HG03565 (cell line): ENCODE results near the gene PFKM.
A peak's percentile ranks its signal among the peaks of the same experiment; 100 is the strongest.
"Not testable (repeated sequence)": the region's sequence is repeated elsewhere in the genome, so short reads cannot be mapped to it uniquely, and the experiment has no call there.

ENCODE experiments used
- ATAC-seq: cut with Tn5 transposase; IDR thresholded peaks from one replicate; pipeline ENCODE4 v1.9.1; 2021; ENCODE audit warnings: mild to moderate bottlenecking, moderate library complexity; ENCODE audit not compliant: unreplicated experiment

The PFKM gene

DNA sequence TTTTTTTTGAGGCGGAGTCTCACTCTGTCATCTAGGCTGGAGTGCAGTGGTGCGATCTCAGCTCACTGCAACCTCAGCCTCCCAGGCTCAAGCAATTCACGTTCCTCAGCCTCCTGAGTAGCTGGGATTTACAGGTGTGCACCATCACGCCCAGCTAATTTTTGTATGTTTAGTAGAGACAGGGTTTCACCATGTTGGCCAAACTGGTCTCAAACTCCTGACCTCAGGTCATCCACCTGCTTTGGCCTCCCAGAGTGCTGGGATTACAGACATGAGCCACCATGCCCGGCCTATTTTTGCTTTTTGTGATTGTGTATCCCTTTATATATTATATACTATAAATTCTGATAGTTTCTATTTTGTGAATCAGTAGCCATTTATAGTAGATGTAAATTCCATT is 36.6 kb downstream of the PFKM start:
- not testable (repeated sequence) for ATAC-seq

DNA sequence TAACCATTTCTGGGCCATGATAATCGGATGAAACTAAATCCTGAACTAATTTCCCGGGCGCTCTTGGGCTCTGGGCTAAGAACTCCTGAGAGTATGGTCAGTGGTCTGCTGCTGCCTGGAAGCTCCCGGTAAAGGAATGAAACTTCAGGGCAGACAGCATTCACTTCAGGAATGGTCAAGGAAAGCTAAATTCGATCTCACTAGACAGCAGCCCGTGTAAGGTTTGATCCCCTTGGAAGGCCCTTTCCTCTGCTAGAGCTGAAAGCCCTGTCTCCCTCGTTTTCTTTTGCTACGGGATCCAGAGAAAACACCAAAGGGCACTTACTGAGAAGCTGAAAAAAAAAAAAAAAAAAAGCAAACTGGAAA is 37.5 kb downstream of the PFKM start:
- ATAC-seq: no peak

DNA sequence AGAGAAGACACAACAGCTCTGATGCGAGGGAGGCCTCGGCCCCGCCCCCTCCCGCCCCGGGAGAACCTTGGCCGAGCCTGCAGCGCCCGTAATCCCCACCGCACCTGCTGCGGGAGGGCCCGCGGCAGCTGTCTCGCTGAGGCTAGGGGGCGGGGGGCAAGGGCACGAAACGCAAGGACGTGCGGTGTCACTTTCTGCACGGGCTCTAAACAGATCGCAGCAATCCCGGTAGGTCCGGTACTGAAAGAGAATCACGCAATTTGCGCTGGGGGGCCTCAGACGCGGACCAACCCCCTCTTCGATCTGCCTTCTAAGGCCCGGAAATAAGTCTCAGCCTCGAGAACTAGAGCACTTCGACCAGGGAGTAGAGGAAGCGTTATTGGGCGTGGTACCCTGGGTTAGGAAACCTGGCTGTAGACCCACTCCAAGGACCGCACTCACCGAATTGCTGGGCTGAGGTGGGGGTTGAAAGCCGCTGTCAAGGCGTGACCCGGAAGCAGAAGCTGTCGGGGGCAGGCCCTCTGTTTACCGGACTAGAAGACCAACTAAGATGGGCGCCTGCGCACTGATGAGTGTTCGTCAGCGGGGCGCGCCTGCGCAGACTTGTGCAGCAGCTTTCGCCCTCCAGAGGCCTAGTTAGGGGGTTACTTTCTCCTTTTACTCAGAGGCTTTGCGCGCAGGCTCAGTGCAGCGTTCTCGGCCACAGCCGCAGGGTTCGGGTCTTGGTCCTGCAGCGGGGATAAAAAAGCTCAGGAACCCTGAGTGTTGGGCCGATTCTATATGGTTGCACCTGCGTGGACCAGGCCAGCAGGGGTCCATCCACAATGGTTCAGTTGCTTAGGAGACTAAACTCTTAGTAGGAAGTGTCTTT is 38.1 kb downstream of the PFKM start, which contains the start of gene ASB8:
ASB8 (minus strand) TSS at position 498 of the 871 bp plus-strand sequence. CDS start 4,019 bp downstream, outside the sequence.
- peak; percentile 85 for ATAC-seq

DNA sequence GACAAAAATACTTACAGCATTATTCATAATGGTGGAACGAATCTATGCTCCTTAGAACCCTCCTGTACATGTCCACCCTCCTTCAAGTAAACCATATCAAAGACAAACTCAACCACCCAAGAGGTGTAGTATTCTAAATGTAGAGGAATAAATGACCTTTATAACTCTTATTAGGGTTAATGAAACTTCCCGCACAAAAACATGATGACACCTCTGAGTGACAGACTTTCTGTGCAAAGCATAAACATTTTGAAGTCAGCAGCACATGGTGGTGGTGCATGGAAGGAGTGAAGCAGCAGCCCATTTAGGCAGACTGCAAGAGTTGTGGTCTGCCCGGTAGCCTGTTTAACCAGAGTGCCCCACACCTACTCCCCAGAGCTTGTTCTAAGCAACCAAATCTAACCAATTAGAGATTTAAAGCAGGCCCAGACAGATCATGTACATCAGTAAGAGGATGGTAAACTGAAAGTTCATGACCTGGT is 38.8 kb downstream of the PFKM start:
- no peak for ATAC-seq

DNA sequence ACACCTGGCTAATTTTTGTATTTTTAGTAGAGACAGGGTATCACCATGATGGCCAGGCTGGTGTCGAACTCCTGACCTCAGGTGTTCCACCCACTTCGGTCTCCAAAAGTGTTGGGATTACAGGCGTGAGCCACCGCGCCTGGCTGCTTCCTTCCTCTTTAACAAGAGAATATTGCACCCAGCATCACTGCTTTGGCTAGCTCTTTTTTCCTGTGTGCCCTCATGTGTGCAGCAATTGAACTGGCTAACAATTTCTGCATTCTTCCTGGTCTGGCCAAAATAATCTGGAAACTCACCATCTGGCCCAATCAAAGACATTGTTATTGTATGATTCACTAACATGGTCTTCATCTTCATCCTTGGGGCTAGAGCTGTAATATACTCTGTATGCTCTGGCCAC is 40.9 kb downstream of the PFKM start:
- ATAC-seq: no peak

DNA sequence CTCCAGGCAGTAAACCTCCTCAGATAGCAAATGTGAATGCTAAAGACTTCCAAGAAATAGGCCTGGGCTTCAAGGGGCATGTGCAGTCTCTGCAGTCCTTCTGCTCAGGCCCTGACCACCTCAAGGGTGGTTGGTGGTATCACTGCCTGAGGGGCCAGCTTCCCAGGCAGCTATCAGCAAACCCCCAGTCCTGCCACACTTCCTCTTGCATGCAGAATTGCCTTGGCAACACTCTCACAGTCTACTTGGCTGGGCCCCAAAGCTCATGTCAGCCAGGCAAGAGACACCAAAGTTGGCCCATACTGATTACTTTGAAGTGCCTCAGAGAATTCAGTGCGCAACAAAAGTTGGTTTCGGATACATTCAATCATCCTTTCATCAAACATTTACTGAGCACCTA is 41.6 kb downstream of the PFKM start:
- ATAC-seq: no peak

DNA sequence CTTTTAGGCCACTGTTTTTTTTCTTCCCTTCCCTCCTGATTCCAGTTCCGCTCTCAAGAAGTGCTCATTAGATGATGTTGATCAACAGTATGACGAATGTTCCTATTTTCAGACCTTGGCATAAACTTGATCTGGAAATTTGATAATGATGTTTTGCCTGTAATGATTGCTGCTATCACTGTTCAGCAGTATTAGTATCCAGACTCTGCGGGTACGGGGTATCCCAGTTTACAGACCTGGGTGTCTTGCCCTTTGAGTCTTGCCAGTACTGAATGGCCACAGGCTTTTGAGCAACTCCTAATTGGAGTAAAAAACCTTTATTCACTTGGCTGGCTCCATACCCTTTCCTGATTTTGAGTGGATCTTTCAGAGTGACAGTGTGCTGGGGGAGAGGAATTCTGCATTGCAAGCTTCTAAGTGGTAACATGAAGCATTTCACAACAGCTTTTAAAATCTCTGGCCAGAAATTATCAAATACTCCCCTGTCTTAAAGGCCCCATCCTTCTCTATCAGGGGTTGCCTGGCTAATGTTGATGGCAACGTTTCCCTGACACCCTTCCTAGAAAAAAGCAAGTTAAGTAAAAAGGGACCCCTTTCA is 44.1 kb downstream of the PFKM start:
- no peak for ATAC-seq

DNA sequence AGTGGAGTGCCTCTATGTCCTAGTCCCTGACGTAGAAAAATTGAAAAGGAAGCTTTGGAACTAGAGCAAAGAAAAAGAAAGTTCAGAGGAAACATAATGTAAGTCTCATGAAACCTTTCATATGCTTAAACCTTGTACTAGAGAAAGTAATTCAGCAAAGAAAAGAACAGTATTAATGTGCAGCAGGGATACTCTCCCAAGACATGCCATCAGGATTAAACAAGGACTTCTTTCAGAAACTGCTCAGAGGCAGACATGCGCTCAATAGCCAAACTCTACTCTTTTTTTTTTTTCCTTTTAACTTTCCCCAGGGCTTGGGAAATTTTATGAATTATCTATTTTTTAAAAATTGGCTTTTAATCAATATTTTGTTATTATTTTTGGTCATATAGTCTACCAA is 45.3 kb downstream of the PFKM start:
- ATAC-seq: no peak

DNA sequence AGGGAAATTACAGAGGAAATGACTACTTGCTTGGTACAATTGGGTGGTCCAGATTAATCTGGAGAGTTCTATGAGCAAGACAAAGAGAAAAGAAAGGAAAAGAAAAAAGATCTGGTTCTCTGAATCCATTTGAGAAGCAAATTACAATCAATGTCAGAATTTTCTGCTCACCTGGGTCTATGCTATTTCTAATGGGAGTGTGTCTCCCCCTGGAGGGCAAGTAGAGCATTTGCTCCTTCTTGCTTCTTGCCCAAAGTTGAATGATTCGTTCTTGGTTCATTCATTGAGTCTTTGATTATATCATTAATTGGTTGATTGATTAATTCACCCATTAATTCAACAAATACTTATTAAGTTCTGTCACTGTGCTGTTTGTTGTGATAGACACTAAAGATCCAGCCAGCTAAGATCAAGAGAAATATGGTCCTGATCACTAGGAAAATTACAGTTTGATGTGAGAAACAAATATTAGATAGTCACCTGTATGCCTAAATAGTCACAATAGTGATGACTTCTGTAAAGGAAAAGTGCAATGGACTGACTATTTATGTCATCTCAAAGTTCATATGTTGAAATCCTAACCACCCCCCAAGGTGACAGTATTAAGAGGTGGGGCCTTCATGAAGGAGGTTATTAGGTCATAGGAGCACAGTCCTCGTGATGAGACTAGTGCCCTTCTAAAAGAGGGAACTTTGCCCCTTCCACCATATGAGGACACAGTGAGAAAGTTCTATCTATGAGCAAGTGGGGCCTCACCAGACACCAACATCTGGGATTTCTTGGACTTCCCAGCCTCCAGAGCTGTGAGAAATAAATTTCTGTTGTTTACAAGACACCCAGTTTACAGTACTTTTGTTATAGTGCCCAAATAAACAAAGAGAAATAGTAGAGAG is 46.2 kb downstream of the PFKM start:
- ATAC-seq: peak; percentile 43

DNA sequence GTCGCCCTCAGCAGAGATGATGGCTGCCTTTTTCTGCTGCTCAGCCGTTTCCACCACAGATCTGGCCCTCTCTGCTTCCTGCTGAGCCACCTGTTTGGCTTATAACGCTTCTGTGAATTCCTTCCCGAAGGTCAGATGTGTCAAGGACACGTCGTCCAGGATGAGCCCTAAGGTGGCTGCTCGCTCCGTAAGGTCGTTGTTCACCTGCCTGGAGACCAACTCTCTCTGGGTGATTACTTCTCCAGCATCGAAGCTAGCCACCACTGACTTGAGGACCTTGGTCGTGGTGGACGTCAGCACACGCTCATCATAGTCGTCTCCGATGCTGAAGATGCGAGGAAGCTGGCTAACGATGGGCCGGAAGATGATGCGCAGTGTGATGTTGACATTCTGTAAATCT is 49.8 kb downstream of the PFKM start:
- ATAC-seq: no peak

DNA sequence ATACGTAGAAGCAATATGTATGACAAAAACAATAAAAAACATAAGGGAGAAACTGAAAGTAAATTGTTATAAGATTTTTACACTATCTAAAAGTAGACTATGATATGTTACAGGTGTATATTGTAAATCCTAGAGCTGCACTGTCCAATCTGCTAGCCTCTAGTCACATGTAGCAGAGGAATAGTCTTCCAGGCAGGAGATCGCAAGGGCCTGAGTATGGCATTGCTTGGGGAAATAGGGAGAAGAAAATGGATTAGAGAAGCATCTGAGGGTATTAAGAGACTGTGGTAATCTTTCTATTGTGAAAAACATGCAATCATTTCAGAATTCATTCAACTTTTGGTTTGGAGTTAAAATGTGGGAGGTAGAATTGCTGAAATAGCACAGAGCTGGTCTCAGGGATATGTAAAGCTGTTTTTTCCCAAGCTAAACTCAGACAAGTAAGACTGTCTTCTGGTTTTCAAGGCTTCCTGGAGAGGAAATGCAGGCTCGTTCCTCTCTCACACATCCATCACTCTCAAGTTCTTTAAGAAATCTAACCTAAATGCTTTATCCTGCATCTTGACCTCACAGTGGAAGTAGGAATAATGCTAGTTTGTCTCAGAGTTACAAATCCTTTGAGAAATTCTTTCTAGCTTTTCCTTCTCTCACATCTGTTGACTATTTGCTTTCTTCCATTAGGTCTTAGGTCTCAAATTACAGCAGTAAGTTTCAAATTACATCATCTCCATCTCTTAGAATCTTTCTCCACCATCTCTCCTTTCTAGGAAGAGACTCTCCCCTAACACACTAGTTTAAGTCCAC is 56.7 kb downstream of the PFKM start:
- no peak for ATAC-seq

DNA sequence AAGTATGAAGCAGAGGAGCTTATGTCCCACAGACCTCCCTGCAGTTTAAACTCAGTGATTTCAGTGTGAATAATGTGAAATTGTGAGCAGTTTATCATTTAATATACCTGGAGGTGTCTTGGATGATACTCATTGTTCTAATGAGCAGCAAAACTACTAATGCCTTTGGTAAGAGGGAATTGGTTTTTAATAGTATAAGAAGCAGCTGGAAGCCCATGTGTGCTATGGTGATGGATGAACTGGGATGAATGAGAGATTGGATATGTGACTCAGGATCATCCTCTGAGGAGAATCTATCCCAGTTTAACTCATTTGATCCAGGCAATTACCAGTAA is 57.2 kb downstream of the PFKM start:
- no peak for ATAC-seq

DNA sequence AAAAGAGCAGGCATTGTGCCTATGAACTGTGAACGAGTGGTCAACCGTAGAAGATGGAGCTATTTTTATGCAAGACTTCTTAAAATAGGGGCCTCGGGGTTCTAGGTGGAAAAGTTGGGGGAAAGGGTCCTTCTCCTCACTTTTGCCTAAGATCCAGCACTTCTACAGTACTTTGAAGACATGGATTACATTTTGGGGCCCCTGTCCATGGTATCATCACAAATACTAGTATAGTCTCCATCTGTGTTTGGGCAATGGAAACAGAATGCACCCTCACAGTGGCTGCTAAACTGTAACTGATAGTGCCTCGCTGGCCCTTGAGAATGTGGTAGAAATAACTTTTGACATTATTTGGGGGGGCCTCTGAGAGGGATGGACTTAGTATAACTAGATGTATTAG is 58.8 kb downstream of the PFKM start:
- ATAC-seq: no peak

DNA sequence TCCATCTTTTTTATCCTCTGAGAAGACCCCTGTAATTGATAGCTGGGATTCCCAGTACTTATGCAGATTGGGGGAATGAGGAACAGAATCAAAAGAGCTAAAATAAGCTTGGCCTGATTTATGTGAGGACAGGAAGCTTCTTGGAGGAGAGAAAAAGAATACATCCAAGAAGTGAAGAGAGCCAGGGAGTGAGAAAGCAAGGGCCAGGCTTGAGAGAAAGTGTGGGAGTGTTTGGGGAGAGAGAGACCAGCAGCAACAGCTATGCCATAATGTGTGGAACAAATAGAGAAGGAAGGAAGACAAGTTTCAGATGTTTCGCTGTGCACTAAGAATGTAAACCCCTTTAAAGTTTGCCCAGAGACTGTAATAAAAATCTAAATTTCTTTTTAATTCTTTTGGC is 60.3 kb downstream of the PFKM start:
- ATAC-seq: no peak

DNA sequence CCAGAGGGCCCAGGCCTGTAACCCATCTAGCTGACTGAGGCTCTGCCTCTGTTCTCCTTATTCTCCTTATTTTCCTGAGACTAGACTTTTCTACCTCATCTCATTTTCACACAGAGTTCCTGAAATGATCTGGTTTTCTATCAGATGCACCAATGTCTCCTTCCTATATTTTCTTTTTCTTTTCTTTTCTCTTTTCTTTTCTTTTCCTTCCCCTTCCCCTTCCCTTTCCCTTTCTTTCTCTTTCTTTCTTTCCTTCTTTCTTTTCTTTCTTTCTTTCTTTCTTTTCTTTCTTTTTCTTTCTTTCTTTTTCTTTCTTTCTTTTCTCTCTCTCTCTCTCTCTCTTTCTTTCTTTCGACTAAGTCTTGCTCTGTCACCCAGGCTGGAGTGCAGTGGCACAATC is 61.3 kb downstream of the PFKM start:
- no peak for ATAC-seq

DNA sequence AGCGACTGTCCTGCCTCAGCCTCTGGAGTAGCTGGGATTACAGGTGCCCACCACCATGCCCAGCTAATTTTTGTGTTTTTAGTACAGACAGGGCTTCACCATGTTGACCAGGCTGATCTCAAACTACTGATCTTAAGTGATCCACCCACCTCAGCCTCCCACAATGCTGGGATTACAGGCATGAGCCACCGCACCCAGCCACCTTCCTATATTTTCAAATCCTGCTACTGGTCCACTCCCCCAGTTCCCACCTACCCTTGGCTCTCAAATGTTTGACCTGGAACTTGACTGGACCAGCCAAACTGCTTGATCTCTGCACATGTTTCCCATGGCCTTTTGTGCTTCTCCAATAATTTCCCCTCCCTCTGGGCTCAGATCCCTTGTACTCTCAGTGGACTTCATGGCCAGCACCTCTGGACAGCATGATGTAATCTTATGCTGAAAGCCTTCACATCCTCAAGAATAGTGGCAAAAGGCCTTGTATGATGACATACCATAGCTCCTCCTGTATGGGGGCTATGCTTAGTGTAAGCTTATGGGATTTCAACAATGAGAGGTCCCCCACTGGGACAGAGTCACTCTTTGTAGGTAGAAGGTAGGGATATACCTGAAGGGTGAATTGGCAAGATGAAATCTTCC is 61.8 kb downstream of the PFKM start:
- ATAC-seq: no peak

DNA sequence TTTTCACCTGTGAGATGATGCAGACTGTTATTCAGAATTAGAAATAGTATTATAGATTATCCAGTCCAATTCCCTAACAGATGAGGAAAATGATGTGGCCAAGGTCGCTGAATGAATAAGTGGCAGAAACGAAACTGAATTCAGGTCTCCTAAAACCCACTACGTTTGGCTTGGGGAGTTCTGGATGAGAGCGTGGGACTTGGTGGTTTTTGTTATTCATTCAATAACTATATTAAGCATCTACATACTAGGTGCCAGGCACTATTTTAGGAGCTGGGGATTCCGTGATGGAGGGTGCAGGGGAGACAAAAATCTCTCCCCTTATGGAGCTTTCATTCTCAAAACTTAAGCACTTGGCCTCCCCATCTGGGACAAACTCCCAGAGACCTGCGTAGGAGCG is 63.5 kb downstream of the PFKM start:
- no peak for ATAC-seq

DNA sequence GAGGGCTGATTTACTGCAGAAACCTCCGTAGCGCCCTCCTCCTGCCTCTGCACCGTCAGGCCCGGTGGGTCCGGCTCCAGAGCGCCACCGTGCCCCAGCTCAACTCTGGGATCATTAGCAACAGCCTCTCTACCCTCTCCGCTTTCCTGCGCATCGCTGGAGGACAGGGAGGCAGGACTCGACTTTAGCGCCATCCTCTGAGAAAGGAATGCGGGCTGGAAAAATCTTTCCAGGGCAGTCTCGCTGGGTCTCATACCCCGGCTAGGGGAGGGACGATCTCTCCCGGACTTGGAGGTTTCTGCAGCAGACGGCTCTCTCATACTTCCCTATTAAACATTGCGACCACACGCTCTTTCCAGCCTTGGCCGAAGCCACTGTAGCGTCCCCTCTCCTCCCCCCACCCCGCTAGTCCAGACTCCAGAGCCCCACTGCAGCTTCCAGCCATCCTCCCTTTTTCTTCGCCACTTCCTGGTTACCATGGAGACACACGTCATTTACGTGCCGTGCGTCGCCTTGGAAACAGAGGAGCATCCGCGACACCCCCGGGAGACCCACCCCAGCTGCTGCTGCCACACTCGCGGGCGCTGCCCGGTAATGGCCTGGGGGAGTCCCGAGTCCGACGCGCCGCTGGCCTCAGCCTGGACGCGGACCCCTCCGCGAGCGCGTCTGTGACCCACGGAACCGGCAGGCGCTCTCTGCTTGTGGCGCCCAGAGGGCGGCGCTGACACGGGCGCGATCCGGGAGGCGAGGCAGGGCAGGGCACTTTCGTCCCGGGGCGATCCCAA is 64.1 kb downstream of the PFKM start, which contains the start of gene CCDC184:
CCDC184 (plus strand) TSS at position 554 of the 785 bp plus-strand sequence. CDS start 479 bp downstream, outside the sequence.
- peak; percentile 48 for ATAC-seq

DNA sequence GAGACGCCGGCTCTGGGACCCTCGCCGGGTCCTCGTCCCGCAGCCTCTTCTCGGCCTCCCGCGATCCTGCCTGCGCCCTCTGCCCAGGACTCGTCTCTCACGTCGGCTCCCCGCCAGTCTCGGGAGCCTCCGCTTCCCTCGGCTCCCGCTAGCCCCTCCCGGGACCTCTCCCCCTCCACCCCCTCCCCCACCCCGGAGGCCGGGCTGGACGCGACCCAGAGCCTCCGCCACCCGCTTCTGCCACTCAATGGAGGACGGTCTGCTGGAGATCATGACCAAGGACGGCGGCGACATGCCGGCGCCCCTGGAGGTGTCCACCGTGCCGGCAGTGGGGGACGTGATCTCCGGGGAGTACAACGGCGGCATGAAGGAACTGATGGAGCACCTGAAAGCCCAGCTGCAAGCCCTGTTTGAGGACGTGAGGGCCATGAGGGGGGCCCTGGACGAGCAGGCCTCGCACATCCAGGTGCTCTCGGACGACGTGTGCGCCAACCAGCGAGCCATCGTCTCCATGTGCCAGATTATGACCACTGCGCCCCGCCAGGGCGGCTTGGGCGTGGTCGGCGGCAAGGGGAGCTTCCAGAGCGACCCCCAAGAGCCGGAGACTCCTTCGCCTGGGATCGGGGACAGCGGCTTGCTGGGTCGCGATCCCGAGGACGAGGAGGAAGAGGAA is 64.8 kb downstream of the PFKM start:
- ATAC-seq: no peak
